Iris pigment epithelial cell (primary cell): ENCODE results near the gene ZNF608.
A peak's percentile ranks its signal among the peaks of the same experiment; 100 is the strongest.

ENCODE experiments used
- DNase-seq: peaks from one replicate; pipeline ENCODE4 v3.0.0-alpha.2; 2011; ENCODE audit warnings: low read depth

The ZNF608 gene

DNA sequence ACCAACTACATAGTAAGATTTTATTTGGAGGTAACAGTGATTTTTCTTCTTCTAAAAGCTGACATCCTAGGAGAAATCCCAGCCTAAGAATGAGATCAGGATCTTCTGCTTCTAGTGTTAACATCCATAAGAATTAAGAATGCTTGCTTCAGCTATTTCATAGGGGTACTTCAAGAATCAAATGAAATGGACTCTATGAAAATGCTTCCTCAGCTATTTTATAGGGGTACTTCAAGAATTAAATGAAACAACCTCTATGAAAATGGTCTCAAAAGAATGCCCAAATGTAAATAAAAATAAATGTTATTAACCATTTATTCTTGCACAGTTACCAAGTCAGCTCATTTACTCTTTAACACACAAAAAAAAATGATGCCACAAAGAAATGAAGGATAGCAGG lies 31.5 kb downstream of the ZNF608 start:
- DNase-seq = no peak

DNA sequence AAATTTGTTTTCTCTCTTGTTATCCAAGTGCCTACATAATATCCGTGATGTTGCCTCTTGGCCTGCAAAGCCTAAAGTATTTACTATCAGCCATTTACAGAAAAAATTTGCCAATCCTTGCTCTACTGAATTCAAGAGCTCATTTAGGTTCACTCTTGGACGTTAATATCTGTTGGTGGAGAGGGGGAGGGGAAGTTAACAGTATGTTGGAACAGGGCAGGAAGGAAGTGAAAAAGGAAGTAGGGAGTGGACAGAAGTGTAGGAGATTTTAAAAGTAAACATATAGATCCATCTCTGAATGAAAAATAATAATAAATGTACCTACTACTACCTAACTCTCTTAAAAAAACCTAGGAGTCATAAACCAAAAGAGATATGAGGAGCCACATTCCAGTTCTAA lies 32.8 kb downstream of the ZNF608 start:
- DNase-seq = no peak

DNA sequence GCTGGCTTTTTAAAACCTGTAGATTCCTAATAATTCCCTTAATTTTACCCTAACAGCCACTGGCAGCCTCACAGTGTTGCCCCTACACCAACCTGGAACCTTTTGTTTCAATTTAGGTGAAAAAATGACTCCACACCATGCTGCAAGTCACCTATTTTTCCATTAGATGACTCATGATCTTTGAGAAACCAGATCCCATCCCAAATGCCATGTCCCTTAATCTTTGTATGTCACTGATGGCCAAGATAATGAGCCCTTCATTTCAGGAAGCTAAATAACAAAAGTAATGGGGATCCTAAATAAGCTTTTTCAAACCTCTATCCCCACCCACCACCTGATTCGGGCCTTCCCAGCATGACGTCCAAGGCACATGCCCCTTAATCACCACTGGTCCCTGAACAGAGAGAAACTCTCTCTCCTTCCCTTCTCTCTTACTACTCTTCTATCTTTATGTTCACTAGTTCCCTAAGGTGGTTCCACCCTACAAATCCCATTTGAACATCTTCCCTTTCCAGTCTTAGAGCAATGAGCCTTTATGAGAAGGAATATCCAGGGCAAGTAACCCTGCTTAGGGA lies 33.6 kb downstream of the ZNF608 start:
- no peak for DNase-seq

DNA sequence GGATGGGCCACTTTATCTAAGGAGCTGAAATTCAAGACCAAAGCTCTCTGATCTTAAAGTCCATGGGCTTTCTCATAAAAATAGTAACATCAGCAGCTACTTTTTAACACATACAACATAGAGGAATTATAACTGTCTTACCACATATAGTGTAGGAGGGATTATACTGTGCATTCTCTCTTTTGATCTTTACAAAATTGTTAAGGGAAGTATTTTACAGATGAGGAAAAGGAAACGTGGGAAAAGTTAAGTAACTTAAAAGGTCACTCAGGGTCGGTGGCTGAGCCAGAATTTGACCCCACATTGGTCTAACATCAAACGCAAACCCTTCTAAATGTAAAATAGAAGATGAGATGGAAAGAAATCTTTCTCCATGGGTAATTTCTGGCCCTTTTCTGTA lies 38.4 kb downstream of the ZNF608 start:
- DNase-seq = no peak

DNA sequence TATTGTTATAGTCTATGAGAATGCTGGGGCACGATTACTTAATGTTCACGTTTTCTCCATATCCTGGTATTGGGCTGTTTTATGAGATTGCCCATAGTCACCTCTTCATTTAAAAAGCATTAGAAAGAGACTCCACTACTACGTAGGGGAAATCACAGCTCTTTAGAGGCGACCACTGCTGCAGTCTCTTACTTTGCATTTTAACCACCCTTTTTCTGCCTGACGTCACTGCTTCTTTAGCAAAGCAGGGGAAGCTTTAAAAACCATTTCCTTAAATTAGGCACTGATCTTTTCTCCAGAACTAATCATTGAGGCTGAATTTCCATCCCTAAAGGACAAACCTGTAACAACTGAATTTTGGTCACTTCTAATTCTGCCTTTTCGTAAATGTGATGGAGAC lies 38.9 kb downstream of the ZNF608 start:
- DNase-seq = no peak

DNA sequence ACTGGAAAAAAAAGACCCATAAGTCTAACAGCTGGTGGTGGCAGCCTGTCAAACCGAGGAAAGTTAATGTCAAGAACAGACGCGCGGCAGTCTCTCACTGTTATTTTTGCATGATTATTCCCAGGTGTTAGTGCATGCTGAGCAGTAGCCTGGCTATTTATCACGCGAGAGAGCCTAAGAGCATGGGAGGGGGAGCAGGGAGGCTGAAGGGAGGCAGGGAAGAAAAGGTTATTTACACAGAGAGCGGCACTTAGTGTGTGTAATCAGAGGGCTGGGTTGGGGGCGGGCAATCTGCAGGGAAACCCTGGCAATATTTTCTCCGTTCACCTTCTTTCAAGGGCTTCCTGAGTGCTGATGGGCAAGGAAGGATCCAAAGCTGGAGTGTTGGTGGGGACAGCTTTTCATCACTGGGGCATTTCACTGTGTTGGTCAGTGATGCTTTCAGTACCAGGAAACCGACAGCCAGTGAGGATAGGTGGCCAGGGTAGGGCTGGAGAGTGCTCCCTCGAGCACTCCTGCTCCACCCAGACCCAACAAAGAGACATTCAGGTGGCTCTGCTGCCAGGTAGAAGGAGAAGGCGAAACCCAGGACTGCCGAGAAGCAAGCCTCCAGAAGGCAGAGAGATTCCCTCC lies 39.6 kb downstream of the ZNF608 start:
- DNase-seq = peak; percentile 14

DNA sequence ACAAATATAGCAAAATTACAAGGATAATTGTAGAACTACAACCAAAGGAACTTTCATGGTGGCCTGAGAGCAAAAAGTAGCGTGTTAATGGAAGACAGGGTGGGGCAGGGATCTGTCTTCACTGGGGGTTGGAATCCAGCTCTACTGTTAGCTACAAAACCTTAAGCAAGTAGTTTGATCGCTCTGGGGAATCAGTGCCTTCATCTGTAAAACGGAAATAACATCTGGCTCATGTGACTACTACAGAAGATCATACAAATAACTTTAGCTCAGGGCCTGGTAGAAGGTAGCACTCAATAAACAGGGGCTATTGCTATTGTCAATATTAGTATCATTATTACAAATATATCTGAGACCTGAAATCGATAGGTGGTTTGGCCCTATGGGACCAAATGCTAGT lies 40.4 kb downstream of the ZNF608 start:
- DNase-seq = no peak

DNA sequence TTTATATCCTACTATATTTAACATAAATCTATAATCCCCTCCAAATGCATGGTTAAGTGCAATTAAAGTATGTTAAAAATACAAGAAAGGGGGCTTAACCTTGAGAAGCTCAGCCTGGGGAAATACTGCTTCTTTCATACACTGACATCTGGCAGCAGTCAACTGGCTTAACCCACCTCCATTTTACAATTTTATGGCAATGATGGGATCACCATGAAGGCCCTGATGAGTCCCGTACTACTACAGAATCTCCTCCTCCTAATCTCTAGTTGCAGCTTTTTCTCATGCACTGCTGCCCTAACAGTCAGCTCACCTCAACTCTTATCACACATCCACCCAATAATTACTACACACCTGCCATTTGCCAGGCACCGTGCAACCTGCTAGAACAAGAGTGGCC lies 40.9 kb downstream of the ZNF608 start:
- no peak for DNase-seq

DNA sequence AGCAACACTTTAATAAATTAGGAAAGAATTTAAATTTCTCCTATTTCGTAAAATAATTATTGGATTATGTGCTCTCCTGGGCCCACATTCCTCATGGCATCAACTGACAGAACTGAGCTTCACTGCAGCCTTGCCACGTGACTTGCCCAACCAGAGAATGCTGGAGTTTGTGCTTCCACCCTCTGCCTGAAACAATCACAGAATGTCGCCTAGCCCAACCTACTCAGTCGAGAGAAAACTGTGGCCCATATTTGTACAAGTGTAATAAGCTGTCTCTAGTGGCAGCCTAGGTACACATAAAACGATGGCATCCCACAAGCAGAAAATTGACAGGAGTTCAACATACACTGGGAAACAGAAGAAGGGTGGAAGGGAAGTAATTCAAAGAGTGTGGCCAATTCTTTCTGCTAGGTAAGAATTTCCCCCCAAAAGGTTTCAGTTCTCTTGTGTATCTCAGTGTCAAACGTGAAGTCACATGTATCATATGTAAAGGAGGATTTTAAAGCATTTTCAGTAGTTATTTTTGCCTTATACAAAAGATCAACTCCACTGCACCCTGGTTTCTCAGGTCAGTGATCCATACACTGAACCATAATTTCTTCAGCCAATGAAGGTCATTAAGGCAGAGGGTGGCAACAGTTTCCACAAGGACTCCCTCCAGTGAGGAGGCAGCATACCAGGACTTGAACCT lies 41.7 kb downstream of the ZNF608 start:
- DNase-seq = no peak

DNA sequence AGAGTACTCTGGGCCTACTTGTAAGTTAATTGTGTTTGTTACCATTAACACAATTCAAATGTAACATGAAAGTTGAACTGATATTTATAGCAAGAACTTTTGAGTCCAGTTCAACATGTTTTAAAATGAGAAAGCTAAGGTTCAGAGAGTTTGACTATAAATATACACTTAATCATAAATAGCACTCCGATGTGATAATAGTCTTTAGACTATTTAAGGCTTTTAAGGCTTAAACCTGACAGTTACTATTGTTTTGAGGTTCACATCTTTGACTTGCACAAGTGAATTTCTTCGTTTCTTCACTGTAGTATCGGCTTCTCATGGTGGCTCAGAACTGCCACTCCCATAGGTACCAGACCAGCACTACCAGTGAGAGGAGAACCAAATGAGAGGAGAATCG lies 42.4 kb downstream of the ZNF608 start:
- no peak for DNase-seq

DNA sequence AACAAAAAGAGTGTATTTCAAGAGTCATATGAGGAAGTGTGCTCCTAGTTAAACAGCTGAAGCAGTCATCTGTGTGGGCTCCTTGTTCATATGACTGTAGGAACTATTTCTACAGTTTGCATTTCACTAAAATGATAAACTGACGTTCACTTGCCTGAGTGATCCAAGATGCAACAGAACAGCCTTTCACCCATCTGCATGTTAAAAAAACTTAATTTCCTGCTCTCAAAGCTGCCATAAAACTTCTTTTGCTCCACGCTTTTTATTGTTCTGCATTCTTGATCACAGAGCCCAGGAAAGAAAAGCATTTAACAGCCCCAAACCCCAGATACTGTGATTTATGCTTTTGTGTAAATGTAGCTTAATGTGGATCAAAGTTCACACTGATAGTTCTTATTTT lies 43.9 kb downstream of the ZNF608 start:
- DNase-seq = no peak

DNA sequence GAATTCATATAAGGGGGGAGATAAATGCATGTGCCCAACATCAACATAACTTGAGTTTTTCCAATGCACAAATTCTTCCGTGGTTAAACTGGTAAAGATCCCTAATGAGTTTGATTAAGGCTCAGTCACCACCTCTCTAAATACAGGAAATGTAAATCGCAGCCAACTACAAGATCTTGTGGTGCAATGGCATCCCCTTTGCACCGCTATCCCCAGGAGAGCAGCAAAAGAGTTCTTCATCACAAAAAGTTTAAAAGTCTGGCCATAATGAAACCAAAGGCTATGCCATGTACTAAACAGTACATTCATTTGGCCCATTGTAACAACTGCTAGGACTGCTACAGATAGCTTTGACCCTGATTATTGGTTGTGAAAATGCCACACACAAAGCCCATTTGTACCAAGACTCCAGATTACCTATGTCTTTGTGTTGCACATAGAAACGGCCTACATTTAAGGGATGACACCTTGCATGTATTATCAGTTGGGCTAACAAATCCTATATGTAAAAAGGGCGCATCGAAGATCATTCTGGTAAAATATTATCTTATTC lies 44.5 kb downstream of the ZNF608 start:
- DNase-seq = no peak

DNA sequence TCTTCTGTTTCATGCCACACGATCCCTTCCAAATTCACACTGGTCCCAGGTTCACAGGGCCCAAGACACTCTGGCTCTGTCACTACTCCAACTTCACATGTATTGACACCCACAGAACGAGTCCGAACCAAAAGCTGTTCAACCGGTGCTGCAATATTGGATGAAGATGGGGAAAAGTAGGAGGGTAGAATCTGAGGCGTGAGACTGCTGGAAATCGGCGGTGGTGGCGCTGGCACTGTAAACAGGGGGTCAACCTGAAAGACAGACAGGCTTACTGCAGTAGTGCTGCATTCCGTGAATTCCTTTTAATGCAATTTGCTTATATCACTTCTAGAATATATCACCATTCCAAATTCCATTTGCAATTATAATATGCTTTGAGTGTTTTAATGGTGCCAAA lies 45.4 kb downstream of the ZNF608 start:
- no peak for DNase-seq

DNA sequence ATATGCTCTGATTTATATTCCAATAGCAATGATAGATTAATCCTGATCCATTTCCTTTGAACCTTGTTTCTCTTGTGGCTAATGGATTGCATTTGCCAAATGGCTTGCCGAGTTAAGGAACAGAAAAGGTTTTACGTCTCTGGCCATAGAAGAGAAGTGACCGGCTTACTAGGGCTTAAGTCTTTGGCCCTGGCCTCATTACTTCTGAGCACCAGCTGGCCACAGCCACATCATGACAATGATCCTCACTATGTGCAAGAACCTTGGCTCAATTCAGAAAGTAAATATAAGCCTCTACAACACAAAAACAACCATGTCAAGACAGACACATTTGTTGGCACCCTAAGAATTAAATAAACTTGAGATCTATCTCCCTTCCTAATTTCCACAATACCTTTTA lies 46.1 kb downstream of the ZNF608 start:
- DNase-seq = no peak

DNA sequence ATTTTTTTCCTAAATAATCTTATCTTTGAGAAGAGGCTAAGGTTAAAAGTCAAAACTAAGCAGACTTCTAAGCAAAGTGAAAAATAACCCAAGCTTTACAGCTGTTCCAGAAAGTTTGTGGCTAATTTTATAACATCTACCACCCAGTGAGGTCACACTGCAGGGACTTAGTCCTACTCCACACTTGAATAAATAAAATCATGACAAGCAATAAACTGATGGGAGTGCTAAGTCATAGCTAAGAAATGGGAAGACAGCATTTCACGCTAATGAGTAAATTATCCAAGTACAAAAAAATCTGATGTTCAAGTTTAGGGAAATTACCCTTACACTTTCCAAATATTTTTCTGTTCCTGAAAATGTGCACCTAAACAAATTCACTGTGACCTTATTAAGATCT lies 47.7 kb downstream of the ZNF608 start:
- DNase-seq = no peak

DNA sequence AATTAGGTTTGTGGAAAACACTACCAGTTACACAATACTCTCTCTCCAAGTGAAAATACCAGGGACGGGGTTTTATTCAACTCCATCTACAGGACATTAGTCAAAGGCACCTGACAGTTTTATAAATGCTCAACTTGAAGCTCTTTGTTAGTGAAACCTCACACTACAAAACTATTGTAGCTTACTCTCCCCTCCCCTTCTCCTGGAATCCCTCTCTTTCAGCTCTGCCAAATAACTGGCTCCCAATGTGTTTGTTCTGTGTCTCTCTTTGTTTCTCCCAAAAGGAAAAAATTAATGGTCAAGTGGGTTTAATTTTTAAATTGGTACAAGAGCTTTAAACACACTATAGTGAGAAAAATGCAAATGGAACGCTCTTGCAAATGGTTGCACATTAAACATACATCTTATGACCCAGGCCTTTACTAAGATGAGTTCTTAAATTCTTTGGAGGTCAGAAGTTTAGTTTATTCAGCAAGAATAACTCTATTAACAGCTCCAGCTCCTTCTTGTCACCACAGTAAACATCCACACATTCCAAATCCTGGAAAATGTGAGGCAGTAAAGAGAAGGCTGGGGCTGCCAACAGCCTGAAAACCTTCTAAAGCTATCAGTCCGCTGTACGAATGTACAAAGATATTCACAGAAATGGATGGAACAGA lies 48.4 kb downstream of the ZNF608 start:
- DNase-seq = no peak

DNA sequence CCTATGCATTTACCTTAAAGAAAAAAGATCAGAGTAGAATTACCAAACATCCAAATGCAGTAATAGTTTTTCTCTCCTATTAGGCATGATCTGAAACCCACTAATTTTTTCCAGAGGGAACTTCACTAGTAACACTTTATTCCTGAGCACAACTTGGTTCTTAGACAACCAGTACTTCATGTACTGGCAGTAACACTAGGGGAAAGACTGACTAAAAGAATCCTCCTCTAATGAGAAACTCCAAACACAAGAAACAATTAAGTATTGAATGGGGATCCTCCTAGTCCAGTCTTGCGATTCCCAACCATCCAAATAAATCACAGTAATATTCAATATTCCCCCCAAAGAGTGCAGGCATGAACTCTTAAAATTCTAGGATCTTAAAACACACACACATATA lies 48.9 kb downstream of the ZNF608 start:
- DNase-seq = no peak

DNA sequence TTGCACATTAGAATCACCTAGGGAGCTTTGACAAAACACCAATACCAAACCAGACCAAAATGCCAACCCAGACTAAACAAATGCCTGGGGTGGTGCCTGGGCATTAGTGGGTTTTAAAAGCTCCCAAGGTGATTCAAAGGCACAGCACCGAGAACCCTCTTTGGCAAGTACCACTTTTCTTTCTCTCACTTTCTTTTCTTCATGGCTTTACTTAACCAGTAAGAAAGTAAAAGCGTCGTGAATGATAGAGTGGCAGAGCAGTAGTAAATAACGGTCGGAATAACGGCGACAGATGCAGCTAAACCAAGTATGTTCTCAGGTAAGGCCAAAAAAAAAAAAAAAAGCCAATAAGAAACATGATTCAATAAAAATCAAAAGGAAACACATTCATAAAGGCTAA lies 49.5 kb downstream of the ZNF608 start:
- DNase-seq = no peak
